HG02678 (cell line): ENCODE measurements around the gene KASH5.
"Not testable (repeated sequence)": the region's sequence is repeated elsewhere in the genome, so short reads cannot be mapped to it uniquely, and the experiment has no call there.

ENCODE experiments used
- ATAC-seq: cut with Tn5 transposase; IDR thresholded peaks from one replicate; pipeline ENCODE4 v1.9.1; 2021; ENCODE audit warnings: mild to moderate bottlenecking, moderate library complexity; ENCODE audit not compliant: unreplicated experiment

KASH5 gene

GRCh38 chr19:49434907-49435583, 47.0 kb downstream of the KASH5 start:
- ATAC-seq, result no peak

DNA sequence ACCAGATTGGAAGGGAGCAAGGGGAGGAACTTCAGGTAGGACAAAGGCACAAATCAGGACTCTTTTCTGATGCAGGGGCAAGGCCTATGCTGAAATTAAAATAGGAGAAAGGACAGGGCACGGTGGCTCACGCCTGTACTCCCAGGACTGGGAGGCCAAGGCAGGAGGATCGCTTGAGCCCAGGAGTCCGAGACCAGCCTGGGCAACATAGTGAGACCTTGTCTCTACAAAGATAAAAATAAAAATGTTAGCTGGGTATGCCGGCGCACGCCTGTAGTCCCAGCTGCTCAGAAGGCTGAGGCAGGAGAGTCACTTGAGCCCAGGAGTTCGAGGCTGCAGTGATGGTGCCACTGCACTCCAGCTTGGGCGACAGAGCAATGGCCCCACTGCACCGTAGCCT, 47.6 kb downstream of the KASH5 start:
- ATAC-seq, result no peak

DNA sequence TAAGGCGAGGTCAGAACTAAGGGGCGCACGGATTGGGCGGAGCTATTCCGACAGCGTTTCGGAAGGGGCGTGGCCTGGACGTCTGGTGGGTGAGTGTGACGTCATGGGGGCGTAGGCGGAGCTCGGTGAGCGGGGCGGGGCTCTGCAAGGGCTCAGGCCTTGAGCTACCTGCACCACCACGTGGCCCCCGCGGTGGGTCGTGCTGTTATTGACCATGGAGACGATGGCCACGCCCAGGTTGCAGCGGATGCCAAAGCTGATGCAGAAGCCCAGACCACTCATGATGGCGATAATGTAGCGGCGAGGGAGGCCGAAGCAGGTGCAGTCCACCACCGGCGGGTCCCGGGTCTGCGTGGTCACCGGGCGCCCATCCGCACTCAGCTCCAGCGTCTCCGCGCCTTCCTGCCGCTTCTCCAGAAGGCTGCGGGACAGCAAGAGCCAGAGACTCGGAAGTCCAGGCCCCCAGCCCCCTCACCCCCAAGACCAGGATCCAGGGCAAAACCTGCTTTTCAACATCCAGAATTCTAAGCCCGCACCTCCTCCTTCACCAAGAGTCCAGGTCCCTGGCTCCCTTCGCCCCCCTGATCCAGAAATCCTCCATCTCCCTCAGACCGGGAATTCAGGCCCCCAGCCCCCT, 48.5 kb downstream of the KASH5 start:
- ATAC-seq, result no peak

DNA sequence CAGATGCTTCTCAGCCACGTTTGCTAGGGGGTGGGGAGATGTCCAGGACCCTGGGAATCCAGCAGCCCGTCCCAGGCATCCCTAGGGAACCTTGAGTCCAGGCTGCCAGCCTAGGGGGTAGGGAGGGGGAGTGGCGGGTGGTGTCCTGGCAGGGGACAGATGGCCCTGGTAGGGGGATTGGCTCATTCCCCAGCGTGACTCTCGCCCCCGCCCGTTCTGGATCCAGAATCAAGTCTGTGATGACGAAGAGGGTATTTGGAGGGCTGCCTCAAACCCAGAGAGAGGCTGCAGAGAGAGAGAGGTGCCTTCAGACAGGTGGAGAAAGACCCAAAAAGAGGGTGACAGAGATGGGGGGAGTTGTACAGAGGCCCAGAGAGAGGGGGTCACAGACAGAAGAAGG, 49.2 kb downstream of the KASH5 start:
- no peak for ATAC-seq

GRCh38 chr19:49438261-49438660, 50.2 kb downstream of the KASH5 start:
- no peak for ATAC-seq

DNA sequence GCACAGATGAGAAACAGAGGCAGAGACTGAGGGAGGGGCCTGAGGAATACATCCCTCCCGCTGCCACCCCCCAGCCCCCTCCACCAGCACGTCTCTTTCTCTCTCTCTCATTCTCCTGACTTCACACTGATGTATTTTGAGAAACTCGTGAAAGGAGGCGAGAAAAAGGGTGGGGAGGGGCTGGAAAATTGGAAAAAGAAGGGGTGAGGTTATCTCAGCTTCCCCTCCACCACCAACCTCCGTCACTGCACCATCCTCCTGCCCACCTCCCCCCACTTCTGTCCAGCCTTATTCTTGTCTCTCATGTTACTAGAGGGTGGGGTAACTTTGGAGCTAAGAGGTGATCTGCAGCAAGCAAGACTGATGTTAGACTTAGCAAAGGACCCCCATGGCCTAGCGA, 51.8 kb downstream of the KASH5 start:
- ATAC-seq, result no peak

GRCh38 chr19:49440439-49441209, 52.6 kb downstream of the KASH5 start:
- ATAC-seq, result no peak

DNA sequence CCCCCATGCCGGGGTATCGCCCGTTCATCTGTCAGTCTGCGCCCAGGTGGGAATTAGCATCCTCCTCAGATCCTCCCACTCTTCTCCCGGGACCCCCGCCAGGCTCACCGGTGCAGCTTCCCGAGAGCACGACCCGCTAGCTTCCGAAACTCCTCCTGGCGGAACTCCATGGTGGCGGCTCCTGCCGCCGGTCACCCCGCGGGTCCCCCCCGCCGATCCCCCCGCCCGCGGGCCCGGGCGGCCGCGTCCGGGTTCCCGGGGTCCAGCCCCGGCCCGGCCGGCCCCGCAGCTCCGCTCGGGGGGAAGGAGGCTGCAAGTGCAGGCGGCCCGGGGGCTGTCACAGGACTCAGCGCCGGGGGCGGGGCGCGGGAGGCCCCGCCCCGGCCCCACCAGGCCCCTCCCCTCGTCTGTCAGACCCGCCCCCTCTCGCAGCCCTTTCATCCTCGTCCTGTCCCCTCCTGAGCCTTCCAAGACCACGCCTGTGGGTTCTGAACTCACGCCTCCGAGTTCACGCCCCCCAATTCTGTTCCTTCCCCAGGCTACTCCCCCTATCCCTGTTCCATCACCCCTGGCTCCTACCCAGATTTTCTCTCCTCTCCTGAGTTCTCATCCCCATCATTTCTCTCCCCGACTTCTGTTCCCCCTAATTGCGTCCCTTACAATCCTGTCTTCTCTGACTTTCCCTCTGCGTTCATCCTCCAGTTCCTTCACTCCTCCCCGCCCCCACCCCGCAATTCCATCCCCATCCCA, 53.3 kb downstream of the KASH5 start, which contains the start of gene SLC17A7:
Gene SLC17A7 (minus strand): TSS at position 318 of the 750 bp plus-strand sequence. CDS start 148 bp downstream, at position 170.
- ATAC-seq, result no peak

GRCh38 chr19:49441960-49442350, 53.9 kb downstream of the KASH5 start:
- ATAC-seq, result no peak

GRCh38 chr19:49442354-49442753, 54.3 kb downstream of the KASH5 start:
- no peak for ATAC-seq

GRCh38 chr19:49442771-49443365, 54.8 kb downstream of the KASH5 start:
- peak; percentile 15 for ATAC-seq

DNA sequence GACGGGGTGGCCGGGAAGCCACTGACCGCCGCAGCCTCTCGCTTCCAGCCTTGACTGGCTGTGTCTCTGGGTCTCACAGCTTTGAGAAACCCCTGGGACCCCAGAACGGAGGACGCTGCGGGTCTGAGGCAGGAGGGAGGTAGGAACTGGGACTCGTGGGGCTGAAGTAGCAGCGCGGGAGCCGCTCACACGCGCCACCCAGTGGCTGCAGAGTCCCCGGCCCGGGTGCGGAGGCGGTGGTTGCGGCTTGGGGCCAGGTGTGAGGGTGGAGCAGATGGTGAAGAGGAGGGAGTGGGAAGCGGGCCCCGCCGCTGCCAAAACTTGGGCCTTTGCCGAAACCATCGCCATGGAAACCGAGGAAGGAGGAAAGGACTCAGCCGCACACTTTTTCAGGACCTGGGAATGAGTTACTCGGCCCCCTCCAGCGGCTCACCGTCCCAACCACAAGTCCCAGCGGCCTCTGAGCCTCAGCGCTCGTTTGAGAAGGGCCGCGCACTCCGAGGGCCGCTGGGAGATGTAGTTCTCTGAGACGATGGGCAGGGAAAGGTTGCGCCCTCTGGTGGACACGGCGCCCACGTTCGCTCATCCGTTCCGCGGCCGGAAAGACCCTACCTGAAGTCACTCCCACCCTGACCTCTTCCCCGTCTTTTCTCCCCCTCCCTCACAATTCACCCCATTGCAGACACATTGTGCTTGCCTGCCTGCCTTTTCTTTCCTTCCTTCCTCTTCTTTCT, 55.5 kb downstream of the KASH5 start:
- peak; percentile 81 for ATAC-seq

DNA sequence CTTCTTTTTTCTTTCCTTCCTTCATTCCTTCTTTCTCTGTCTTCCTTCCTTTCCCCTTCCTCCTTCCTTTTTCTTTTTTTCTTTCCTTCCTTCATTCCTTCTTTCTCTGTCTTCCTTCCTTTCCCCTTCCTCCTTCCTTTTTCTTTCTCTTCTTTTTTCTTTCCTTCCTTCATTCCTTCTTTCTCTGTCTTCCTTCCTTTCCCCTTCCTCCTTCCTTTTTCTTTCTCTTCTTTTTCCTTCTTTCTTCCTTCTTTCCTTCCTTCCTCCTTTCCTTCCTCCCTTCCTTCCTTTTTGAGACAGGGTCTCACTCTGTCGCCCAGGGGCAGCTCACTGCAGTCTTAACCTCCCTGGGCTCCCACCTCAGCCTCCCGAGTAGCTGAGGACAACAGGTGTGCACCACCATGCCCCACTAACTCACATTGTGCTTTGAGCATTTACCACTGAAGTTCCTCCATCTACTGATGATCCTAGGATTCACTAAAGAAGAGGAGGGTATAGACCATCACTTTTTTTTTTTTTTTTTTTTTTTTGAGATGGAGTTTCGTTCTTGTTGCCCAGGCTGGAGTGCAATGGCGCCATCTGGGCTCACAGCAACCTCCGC, 56.2 kb downstream of the KASH5 start:
- not testable (repeated sequence) for ATAC-seq

DNA sequence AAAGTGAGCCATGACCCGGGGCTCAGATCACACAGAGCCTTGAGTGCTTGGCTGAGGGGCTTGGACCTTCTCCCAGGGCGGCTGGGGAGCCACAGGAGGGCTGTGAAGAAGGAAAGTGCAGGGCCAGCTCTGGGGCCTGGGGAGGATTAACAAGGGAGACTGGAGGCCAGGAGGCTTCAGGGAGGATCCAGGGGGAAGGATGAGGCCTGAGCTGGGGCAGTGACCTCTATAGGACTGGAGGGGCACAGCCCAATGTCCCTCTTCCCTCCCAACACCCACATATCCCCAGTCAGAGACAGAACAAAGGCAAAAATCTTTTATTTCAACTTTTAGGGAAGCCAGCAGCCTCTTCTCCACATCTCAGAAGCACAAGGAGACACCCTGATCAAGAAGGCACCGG, 57.9 kb downstream of the KASH5 start:
- no peak for ATAC-seq

DNA sequence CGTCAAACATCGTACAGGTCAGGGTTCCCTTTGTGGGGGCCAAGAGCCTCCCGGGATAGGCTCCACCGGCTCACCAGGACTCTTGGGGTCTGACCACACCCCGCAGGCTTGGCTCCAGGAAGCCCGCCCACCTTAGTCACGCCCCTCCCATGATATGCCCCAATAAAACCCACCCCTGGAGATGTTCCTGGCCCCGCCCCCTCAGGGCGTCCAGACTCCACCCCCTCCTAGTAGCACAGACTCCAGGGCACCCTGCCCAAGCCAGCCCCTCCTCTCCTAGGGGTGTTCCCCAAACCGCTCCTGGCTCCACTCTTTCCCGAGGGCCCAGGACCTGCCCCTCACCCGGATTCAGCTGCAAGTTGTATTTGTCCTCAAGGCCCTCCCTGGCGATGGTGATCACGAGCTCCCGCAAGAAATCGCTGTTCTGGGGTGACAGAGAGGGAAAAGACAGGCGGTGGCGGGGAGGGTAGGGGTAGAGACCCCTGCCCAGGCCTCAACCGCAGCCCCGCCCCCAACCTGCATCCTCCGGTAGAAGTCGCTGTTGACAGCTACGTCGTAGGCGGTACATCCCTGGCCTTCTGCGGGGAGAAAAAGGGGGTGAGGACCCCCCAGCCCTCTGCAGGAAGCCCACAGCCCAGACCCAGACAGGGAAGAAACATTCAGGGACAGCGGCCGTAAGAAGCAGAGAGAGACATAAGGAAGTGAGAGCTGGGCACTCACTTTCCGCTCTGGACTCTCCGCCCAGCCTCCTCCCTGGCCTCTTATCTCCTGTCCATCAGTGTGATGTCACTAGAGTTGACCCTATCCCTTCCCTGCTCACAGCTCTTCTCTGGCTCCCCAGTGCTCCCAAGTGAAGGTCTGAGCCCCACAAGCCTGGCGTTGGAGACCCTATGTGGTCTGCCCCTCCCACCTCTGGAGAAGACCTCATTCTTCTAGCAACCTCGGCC, 59.7 kb downstream of the KASH5 start:
- no peak for ATAC-seq

- ATAC-seq, result no peak
Observed at GRCh38 chr19:49448432-49448786, 60.4 kb downstream of the KASH5 start.

- no peak for ATAC-seq
Observed at GRCh38 chr19:49450405-49450804, 62.4 kb downstream of the KASH5 start.

DNA sequence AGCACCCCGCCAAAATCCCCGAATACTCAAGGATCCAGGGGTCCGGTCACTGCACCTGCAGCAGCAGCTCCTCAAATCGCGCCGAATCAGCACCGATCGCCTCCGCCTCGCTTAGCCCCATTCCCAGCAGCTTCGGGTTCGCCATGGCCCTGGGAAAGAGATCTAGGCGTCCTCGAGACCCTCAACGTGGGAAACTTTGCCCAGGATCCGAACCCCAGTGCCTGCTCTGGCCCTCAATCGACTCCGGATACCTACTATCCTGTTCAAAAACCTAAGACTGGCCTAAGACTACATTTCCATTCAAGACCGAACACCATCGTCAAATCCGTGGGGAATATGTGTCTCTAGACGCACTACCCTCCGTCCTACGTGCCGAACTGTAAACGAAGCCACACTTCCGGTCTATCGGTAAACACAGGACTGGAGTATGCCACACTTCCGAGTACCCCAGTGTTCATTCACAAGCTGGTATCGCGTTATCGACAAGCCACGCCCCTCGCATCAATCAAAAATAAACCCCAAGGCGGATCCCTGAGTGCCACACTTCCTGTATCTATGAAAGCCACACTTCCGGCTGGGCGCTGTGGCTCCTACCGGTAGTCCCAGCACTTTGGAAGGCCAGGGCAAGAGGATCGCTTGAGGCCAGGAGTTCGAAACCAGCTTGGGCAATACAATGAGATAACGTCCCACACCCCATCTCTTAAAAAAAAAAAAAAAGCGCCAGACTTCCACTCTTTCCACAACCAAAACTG, 63.6 kb downstream of the KASH5 start, which contains the start of gene PIH1D1:
Gene PIH1D1 (minus strand): TSS at position 385 of the 752 bp plus-strand sequence. CDS start 240 bp downstream, at position 145.
- peak; percentile 57 for ATAC-seq
